Gastrocnemius medialis (tissue), 4 donors: Measurements from ENCODE around the gene SAGE1. TPM values are rescaled to one million over a fixed set of nuclear protein-coding genes. Genes with fewer than 3 reads are reported as not detected.
"Not testable (repeated sequence)": the region's sequence is repeated elsewhere in the genome, so short reads cannot be mapped to it uniquely, and the experiment has no call there.

ENCODE experiments used
- ATAC-seq, 2 donors: fragments of 150-250 bp; one replicate each; pipeline ENCODE4 v1.9.1; 2016
- DNase-seq, 2 donors: peaks; one replicate each; pipeline ENCODE4 v3.0.0-alpha.2; 2019
- H3K27ac ChIP-seq, 4 donors: fragments of 200-600 bp; sonication (generic); 1 replicate in 1 of 4; 2 replicates in 3 of 4; pipeline ENCODE4 v1.5.1; 2016 to 2018; ENCODE audit warnings: mild to moderate bottlenecking in 2 of 4, moderate library complexity in 1 of 4
- H3K27me3 ChIP-seq, 3 donors: fragments of 200-600 bp; sonication (generic) in 2 of 3; 1 replicate in 1 of 3; 2 replicates in 2 of 3; pipeline versions ENCODE4 v1.5.1 to v1.6.0; 2016 to 2019; ENCODE audit warnings: mild to moderate bottlenecking in 1 of 3, moderate library complexity in 1 of 3
- H3K36me3 ChIP-seq, 2 donors: fragments of 200-600 bp; sonication (generic) in 1 of 2; one replicate each; pipeline ENCODE4 v1.5.1; 2017 to 2018
- H3K4me1 ChIP-seq, 2 donors: fragments of 200-600 bp; sonication (generic) in 1 of 2; one replicate each; pipeline ENCODE4 v1.5.1; 2016 to 2017; ENCODE audit warnings: mild to moderate bottlenecking in 2 of 2
- H3K4me3 ChIP-seq, 4 donors: fragments of 200-600 bp; sonication (generic) in 3 of 4; 1 replicate in 1 of 4; 2 replicates in 3 of 4; pipeline ENCODE4 v1.5.1; 2016 to 2019; ENCODE audit warnings: mild to moderate bottlenecking in 2 of 4
- H3K9me3 ChIP-seq, 3 donors: fragments of 200-600 bp; sonication (generic) in 2 of 3; 1 replicate in 1 of 3; 2 replicates in 2 of 3; pipeline ENCODE4 v1.5.1; 2016 to 2019
- in situ Hi-C, 4 donors: fragments of 200-750 bp; cut with MboI; loops; one replicate each; pipeline versions ENCODE4 v1.15.0 to v1.8.0; 2017; ENCODE audit warnings: low sequenced_read_pairs in 4 of 4
- intact Hi-C: fragments of 100-400 bp; cut with DNase I; formaldehyde crosslinking; loops from one replicate; pipeline ENCODE4 v1.15.1; 2023; ENCODE audit warnings: low total_unique reads
- total RNA-seq, 4 donors: library from RNA; depleted of rRNA; stranded (reverse); fragments of >200 nt; gene quantifications; one replicate each; pipeline versions ENCODE4 v1.1.0 to v1.2.3, GENCODE V29; 2016
- TF ChIP-seq, protein P1 (sequence below), 5 experiments: fragments of 450-650 bp in 3 of 5; fragments of 200-600 bp in 2 of 5; sonication (generic) in 2 of 5; IDR thresholded peaks in 4 of 5; conservative IDR thresholded peaks in 1 of 5; 1 replicate in 4 of 5; 2 replicates in 1 of 5; pipeline ENCODE4 v1.5.1; 2016 to 2019; ENCODE audit warnings: antibody characterized with exemption in 5 of 5, mild to moderate bottlenecking in 3 of 5, moderate library complexity in 3 of 5

SAGE1 gene, protein sequence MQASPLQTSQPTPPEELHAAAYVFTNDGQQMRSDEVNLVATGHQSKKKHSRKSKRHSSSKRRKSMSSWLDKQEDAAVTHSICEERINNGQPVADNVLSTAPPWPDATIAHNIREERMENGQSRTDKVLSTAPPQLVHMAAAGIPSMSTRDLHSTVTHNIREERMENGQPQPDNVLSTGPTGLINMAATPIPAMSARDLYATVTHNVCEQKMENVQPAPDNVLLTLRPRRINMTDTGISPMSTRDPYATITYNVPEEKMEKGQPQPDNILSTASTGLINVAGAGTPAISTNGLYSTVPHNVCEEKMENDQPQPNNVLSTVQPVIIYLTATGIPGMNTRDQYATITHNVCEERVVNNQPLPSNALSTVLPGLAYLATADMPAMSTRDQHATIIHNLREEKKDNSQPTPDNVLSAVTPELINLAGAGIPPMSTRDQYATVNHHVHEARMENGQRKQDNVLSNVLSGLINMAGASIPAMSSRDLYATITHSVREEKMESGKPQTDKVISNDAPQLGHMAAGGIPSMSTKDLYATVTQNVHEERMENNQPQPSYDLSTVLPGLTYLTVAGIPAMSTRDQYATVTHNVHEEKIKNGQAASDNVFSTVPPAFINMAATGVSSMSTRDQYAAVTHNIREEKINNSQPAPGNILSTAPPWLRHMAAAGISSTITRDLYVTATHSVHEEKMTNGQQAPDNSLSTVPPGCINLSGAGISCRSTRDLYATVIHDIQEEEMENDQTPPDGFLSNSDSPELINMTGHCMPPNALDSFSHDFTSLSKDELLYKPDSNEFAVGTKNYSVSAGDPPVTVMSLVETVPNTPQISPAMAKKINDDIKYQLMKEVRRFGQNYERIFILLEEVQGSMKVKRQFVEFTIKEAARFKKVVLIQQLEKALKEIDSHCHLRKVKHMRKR
- not detected for total RNA-seq

DNA sequence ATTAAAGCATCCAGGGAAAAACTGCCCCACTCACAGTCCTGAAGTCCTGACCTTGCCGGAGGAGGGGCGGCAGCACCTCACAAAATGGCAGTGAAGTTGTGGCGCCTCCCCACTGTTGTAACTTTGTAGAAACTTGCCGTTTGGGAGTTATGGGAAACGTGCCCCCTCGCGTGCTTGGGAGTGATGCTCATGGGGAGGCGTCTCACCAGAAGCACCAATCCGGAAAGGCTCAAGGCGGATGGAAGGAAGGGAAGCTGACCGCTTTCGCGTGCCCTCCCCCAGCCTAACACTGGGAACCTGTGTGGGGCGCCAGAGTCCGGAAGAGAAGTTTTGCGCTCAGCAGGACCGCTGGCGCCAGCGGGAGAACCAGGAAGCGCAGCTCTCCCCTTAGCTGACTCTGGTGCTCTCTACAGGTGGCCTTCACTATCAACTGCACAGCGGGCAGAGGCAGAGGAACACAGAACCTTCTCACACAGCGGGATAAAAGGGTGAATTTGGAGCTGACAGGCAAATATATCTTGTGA, at the start of gene SAGE1, which contains the start of gene CT45A10:
Gene SAGE1 (plus strand): TSS at position 423 of the 524 bp plus-strand sequence. CDS start 2,527 bp downstream, outside the sequence.
Gene CT45A10 (minus strand): TSS at position 151 of the 524 bp plus-strand sequence. CDS start 8,100 bp downstream, outside the sequence.
- H3K36me3 ChIP-seq, result no peaks in the 10 kb centered on the region
- no peaks in the 10 kb centered on the region for H3K4me1 ChIP-seq
- ATAC-seq (no peak), DNase-seq (no peak)
- TF ChIP-seq, protein P1, sequence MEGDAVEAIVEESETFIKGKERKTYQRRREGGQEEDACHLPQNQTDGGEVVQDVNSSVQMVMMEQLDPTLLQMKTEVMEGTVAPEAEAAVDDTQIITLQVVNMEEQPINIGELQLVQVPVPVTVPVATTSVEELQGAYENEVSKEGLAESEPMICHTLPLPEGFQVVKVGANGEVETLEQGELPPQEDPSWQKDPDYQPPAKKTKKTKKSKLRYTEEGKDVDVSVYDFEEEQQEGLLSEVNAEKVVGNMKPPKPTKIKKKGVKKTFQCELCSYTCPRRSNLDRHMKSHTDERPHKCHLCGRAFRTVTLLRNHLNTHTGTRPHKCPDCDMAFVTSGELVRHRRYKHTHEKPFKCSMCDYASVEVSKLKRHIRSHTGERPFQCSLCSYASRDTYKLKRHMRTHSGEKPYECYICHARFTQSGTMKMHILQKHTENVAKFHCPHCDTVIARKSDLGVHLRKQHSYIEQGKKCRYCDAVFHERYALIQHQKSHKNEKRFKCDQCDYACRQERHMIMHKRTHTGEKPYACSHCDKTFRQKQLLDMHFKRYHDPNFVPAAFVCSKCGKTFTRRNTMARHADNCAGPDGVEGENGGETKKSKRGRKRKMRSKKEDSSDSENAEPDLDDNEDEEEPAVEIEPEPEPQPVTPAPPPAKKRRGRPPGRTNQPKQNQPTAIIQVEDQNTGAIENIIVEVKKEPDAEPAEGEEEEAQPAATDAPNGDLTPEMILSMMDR (IDR thresholded peaks at IDR 0.05 in 4 of 5, conservative IDR thresholded peaks at IDR 0.05 in 1 of 5), result no peak
- no peaks in the 10 kb centered on the region for H3K9me3 ChIP-seq
- no peak within 1 kb of the TSS for H3K4me3 ChIP-seq
- intact Hi-C loops, result no loop called here
- in situ Hi-C loops, result no loop called here
- no peak within 1 kb of the TSS for H3K27ac ChIP-seq
- no peaks in the 10 kb centered on the region for H3K27me3 ChIP-seq

DNA sequence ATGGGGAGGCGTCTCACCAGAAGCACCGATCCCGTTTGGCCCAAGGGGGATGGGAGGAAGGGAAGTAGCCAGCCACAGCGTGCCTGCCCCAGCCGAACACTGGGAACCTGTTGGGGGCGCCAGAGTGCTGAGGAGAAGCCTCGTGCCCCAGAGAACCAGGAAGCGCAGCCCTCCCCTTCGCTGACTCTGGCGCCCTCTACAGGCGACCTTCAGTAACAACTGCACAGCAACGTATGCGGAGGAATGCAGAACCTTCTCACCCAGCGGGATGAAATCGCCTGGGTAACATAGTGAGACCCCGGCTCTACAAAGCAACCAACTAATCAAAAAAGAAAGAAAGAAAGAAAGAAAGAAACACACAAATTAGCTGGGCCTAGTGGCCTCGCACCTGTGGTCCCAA, 39.1 kb upstream of the SAGE1 start, which contains the start of gene CT45A8:
Gene CT45A8 (minus strand): TSS at position 101 of the 400 bp plus-strand sequence. CDS start 3,755 bp downstream, outside the sequence.
- H3K4me1 ChIP-seq, in situ Hi-C loops, H3K9me3 ChIP-seq, H3K27me3 ChIP-seq, H3K4me3 ChIP-seq, intact Hi-C loops, H3K36me3 ChIP-seq, ATAC-seq, H3K27ac ChIP-seq, DNase-seq: not testable (repeated sequence)

- H3K9me3 ChIP-seq, DNase-seq, intact Hi-C loops, ATAC-seq, H3K27me3 ChIP-seq, H3K36me3 ChIP-seq, in situ Hi-C loops, H3K4me1 ChIP-seq, H3K27ac ChIP-seq, H3K4me3 ChIP-seq: not testable (repeated sequence)
These were observed 21.8 kb upstream of the SAGE1 start, which contains the start of gene CT45A9 for GRCh38 chrX:135871712-135872111. TSS of gene CT45A9 (minus strand) at chrX:135871812. CDS start at chrX:135868061, 3,751 bp downstream.

DNA sequence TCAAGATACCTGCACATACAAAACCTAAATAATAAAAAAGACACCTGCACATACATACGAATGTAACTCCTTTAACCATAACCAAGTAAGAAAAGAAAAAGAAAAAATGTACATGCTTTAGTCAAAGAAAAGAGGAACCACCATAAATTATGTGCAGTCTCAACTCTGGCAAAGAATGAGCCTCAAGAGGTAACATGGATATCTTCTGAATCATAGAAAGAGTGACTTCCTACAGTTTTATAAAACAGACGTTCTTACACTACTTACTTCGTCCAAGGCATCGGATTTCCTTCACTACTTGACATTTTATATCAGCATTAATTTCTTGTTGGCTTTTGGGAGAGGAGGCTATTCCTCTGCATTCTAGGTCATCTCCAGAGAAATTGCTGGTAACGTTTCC, 10.8 kb upstream of the SAGE1 start:
- ATAC-seq, H3K27me3 ChIP-seq, DNase-seq, H3K9me3 ChIP-seq, H3K4me1 ChIP-seq, in situ Hi-C loops, H3K27ac ChIP-seq, H3K4me3 ChIP-seq, H3K36me3 ChIP-seq, intact Hi-C loops: not testable (repeated sequence)

GRCh38 chrX:135888230-135888629, 5.3 kb upstream of the SAGE1 start:
- H3K27me3 ChIP-seq, DNase-seq, intact Hi-C loops, ATAC-seq, in situ Hi-C loops, H3K4me1 ChIP-seq, H3K9me3 ChIP-seq, H3K4me3 ChIP-seq, H3K36me3 ChIP-seq, H3K27ac ChIP-seq: not testable (repeated sequence)

GRCh38 chrX:135888976-135889375, 4.5 kb upstream of the SAGE1 start:
- H3K27ac ChIP-seq, H3K4me1 ChIP-seq, H3K36me3 ChIP-seq, in situ Hi-C loops, H3K9me3 ChIP-seq, ATAC-seq, intact Hi-C loops, H3K4me3 ChIP-seq, H3K27me3 ChIP-seq, DNase-seq: not testable (repeated sequence)
